IgD-negative memory B cell (primary cell): Measurements from ENCODE around the gene TNFAIP2. TPM values are rescaled to one million over a fixed set of nuclear protein-coding genes. Genes with fewer than 3 reads are reported as not detected.
"Not testable (repeated sequence)": the region's sequence is repeated elsewhere in the genome, so short reads cannot be mapped to it uniquely, and the experiment has no call there.

Source experiments
- H3K27ac Mint-ChIP-seq, 3 donors: one replicate each; pipeline ENCODE4 v1.8.0; 2020 to 2022; ENCODE audit warnings: mild to moderate bottlenecking in 3 of 3, mixed read lengths in 3 of 3, moderate library complexity in 1 of 3
- H3K27me3 Mint-ChIP-seq: one replicate; pipeline ENCODE4 v1.8.0; 2021; ENCODE audit warnings: mixed read lengths
- H3K36me3 Mint-ChIP-seq: one replicate; pipeline ENCODE4 v1.8.0; 2020; ENCODE audit warnings: mild to moderate bottlenecking, mixed read lengths
- H3K4me1 Mint-ChIP-seq, 3 donors: one replicate each; pipeline ENCODE4 v1.8.0; 2020 to 2022; ENCODE audit warnings: mixed read lengths in 3 of 3, mild to moderate bottlenecking in 1 of 3
- H3K4me3 Mint-ChIP-seq, 4 donors: one replicate each; pipeline ENCODE4 v1.8.0; 2020 to 2022; ENCODE audit warnings: mild to moderate bottlenecking in 4 of 4, mixed read lengths in 4 of 4, moderate library complexity in 3 of 4
- H3K9me3 Mint-ChIP-seq, 3 donors: one replicate each; pipeline ENCODE4 v1.8.0; 2020 to 2021; ENCODE audit warnings: mixed read lengths in 3 of 3, mild to moderate bottlenecking in 1 of 3
- polyA plus RNA-seq: library from polyadenylated mRNA; unstranded; fragments of 300-500 nt; fragmentation: Illumina TruSeq; gene quantifications from one replicate; pipeline ENCODE4 v1.2.3, GENCODE V29; 2021

TNFAIP2 gene
- polyA plus RNA-seq, 1 donor from 2014 or later = not detected

DNA sequence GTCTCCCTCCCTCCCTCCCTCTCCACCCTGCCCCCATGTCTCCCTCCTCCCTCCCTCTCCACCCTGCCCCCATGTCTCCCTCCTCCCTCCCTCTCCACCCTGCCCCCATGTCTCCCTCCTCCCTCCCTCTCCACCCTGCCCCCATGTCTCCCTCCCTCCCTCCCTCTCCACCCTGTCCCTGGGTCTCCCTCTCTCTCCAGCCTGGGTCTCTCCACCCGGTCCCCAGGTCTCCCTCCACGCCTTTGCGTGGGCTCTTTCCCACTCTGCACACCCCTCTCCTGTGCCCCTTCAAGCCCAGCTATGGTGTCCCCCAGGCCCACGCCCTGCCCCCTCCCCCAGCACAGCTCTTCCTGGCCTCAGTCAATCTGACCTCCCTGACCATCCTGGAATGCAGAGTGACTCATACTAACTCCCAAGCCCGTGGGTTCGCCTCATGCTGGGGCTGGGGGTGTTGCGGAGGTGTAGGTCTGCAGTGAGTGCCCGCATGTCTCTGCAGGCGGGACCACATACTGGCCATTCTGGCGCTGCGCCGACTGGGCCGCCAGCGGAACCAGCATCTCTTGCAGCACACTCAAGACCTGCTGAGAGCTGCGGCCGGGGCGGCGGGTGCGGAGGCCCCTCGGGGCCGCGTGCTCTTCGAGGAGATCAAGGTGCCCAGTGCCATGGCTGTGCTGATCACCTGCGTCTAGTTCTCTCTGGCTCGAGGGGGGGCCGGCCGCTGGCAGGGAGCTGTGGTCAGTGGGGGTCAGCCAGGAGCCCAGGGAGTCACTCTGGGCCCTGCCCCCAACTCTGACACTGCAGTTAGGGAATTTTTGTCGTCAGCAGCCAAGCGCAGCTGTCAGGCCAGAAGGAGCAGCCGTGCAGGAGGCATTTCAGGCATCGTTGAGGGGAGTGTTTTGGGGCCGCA, 13.5 kb upstream of the TNFAIP2 start:
- H3K36me3 Mint-ChIP-seq = no peaks in the 10 kb centered on the region
- peaks cover 6% of the 10 kb centered on the region for H3K27me3 Mint-ChIP-seq
- no peaks in the 10 kb centered on the region for H3K9me3 Mint-ChIP-seq
- H3K4me3 Mint-ChIP-seq = no peak overlapping the region
- peak overlapping the region in 1 of 3 donors; percentile 53 for H3K27ac Mint-ChIP-seq
- peaks cover 10 to 17% (median 13%) of the 10 kb centered on the region in 3 donors for H3K4me1 Mint-ChIP-seq

DNA sequence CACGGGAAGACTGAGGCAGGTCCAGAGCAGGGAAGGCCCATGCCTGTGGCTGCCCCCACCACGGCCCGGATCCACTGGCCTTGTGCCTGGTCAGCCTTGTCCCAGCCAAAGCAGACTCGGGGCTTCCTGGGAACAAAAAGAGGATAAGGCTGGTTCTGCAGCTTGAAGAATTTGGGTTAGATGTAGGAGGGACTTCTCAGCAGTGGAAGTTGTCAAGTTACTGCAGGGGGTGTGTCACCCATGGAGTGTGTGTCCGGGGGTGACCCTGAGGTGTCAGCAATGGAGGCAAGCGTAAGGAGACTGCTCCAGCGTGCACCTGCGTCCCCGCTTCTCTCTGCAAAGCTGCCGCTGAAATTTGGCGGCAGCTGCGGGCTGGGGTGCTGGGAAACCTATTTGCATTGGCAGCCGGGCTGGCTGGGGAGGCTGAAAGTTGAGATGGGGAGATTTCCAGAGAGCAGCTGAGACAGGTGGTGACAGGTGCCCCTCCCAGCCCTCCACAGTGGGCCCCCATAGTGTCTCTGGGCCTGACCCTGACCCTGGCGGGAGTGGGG, 12.5 kb upstream of the TNFAIP2 start:
- H3K36me3 Mint-ChIP-seq = no peaks in the 10 kb centered on the region
- H3K27me3 Mint-ChIP-seq = peaks cover under 1% of the 10 kb centered on the region
- H3K9me3 Mint-ChIP-seq = no peaks in the 10 kb centered on the region
- H3K27ac Mint-ChIP-seq = peak overlapping the region in 2 of 3 donors; percentile 48 to 81
- H3K4me3 Mint-ChIP-seq = peak overlapping the region in 1 of 4 donors; percentile 87
- peaks cover 10 to 18% (median 12%) of the 10 kb centered on the region in 3 donors for H3K4me1 Mint-ChIP-seq

DNA sequence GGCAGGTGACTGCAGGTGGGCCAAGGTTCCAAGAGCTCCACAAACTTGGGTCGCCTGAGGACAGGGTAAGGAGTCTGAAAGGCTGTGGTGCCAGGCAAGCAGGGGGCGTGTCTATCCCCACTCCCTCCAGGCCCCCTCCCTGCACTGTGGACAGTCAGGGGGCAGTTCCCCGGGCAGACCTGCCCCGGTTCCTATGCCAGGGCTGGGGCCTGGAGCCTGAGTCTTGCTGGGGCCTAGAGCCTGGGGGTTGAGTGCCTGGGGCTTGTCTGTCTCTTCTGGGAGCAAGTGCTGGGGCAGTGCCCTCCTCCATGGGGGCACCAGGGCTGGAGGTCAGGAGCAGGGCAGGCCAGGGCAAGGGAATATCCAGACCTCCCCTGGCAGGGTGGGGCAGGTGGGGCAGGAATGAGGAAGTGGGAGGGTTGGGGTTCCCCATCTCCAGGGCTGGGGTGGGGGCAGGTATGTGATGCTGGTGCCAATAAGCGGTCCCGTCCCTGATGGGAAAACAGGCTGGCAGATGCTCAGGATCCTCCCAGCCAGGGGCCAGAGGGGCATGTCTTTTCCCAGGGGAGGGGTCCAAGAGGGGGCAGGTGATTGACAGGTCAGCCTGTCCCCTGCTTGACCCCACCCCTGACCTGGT, 11.9 kb upstream of the TNFAIP2 start:
- Mint-ChIP-seq H3K9me3 (no peaks in the 10 kb centered on the region), H3K27ac (no peak overlapping the region), H3K4me1 (peaks cover 9 to 18% (median 14%) of the 10 kb centered on the region in 3 donors), H3K36me3 (no peaks in the 10 kb centered on the region), H3K4me3 (peak overlapping the region in 1 of 4 donors; percentile 87), H3K27me3 (no peaks in the 10 kb centered on the region)

DNA sequence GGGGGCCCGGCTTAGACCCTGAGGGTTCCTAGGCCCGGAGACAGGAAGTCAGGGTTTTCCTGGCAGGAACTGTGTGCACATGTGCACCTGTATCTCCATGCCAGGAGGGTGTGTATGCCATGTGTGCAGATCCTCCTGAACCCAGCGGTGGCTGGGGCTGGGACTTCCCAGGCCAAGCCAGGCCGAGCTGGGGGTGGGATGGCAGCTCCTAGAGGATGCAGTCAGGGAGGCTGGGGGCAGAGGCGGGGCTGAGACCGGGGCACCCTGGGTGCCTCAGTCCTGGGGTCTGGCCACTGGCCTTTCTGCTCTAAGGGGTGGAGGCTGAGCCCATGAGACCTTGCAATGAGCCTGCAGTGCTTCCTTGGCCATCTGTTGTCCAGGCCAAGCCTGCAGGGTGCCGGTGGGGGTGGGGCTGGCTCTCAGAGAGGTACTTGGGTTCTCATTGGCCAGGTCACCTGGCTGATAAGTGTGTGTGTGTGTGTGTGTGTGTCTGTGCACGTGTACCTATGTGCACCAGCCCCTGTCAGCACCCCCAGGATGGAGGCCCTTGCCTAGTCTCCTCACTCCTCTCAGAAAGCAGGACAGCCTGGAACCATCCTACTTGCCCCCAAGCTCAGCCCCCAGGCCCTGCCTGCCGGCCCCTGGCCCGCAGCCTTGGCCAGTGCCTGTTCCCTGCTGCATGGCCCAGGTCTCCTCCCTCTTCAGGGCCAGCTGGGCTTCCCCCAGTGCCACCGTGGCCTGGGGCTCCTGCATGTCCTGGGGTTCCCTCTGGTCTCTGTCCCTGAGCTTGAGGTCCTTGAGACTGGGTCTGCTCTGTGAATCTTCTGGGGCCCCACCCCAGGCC, 10.6 kb upstream of the TNFAIP2 start:
- H3K9me3 Mint-ChIP-seq = no peaks in the 10 kb centered on the region
- no peaks in the 10 kb centered on the region for H3K36me3 Mint-ChIP-seq
- H3K27me3 Mint-ChIP-seq = no peaks in the 10 kb centered on the region
- peaks cover 9 to 18% (median 14%) of the 10 kb centered on the region in 3 donors for H3K4me1 Mint-ChIP-seq
- H3K27ac Mint-ChIP-seq = no peak overlapping the region
- H3K4me3 Mint-ChIP-seq = peak overlapping the region in 1 of 4 donors; percentile 22

DNA sequence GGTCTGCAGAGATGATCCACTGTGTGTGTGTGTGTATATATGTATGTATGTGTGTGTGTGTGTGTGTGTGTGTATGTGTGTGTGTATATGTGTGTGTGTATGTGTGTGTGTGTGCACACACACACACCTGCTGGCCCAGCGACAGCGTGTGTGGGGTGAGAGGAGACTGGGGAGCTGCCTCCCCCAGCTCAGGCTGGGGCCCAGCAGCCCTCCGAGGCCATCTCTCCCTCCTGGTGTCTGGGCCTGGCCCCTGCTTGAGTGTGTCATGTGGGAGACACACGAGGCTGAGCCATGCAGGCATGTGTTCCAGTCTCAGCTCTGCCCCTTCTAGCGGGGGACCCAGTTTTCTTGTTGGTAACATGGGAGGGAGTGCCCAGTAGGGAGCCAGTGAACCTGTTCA, 10.0 kb upstream of the TNFAIP2 start:
- no peaks in the 10 kb centered on the region for H3K27me3 Mint-ChIP-seq
- H3K9me3 Mint-ChIP-seq = no peaks in the 10 kb centered on the region
- no peaks in the 10 kb centered on the region for H3K36me3 Mint-ChIP-seq
- H3K4me1 Mint-ChIP-seq = peaks cover 9 to 18% (median 14%) of the 10 kb centered on the region in 3 donors
- peak overlapping the region in 1 of 4 donors; percentile 22 for H3K4me3 Mint-ChIP-seq
- no peak overlapping the region for H3K27ac Mint-ChIP-seq

DNA sequence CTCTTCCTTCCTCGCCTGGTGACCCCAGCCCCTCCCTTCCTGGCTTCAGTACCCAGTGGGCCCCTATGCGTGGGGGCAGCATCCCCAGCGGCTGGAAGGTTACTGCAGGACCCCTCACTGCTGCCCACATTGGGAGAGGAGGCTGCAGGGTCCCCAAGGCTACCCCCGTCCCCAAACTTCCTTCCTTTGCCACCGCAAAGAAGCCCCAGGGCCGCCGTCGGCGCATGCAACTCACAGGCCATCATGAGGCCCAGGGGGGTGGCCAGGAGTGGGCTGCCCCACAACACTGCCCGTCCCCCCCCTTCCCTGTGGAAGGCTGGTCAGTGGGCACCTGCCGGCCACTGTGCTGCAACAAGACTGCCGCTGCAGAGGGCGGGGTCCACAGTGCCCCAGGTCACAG, 9.5 kb upstream of the TNFAIP2 start:
- Mint-ChIP-seq H3K4me3 (no peak overlapping the region), H3K9me3 (no peaks in the 10 kb centered on the region), H3K27me3 (no peaks in the 10 kb centered on the region), H3K27ac (peak overlapping the region in 1 of 3 donors; percentile 59), H3K36me3 (no peaks in the 10 kb centered on the region), H3K4me1 (peaks cover 9 to 18% (median 14%) of the 10 kb centered on the region in 3 donors)

- not testable (repeated sequence) for H3K27ac Mint-ChIP-seq, H3K9me3 Mint-ChIP-seq, H3K36me3 Mint-ChIP-seq, H3K27me3 Mint-ChIP-seq
- Mint-ChIP-seq H3K4me1 (peaks cover 9 to 18% (median 14%) of the 10 kb centered on the region in 3 donors), H3K4me3 (peak overlapping the region; percentile 8 to 78 (median 74))
Measured at GRCh38 chr14:103115086-103115679, 8.1 kb upstream of the TNFAIP2 start.

DNA sequence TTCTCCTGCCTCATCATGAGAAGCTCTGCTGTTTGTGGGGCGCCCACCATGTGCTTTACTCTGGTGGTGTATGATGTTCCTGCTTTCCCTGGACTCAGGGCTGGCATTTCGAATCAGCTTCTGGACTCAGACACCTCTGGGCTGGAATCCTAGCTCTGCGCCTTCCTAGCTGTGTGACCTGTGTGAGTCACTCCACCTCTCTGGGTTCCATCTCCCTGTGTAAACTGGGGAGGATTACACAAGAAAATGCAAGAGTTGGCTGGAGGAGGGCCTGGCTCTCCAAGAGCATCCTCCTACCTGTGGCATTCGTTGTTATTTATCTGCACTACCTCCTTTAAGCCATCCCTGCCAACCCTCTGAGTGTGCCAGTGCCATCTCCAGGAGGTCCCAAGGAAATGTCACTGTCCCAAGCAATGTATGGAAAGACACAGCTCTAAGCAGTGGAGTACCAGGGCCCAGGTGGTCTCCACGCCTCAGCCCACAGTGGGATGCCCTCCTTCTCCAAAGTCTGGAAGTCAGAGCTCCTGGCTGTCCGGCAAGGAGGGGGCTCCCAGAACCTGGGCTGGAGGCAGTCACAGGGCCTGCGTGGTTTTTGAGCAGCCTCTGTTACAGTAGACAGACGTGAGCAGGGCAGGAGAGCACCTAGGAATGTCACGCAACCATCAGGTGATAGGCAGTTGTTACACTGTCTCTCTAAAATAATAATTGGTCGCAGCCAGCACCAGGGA, 7.3 kb upstream of the TNFAIP2 start:
- Mint-ChIP-seq H3K4me1 (peaks cover 7 to 16% (median 15%) of the 10 kb centered on the region in 3 donors), H3K27me3 (peaks cover 2% of the 10 kb centered on the region), H3K9me3 (no peaks in the 10 kb centered on the region), H3K4me3 (peak overlapping the region in 2 of 4 donors; percentile 12 to 40), H3K27ac (peak overlapping the region in 1 of 3 donors; percentile 72), H3K36me3 (peaks cover 2% of the 10 kb centered on the region)

GRCh38 chr14:103116636-103117035, 6.6 kb upstream of the TNFAIP2 start:
- Mint-ChIP-seq H3K4me1 (peaks cover 4 to 15% (median 15%) of the 10 kb centered on the region in 3 donors), H3K27me3 (peaks cover 4% of the 10 kb centered on the region), H3K36me3 (peaks cover 2% of the 10 kb centered on the region), H3K27ac (no peak overlapping the region), H3K4me3 (peak overlapping the region in 1 of 4 donors; percentile 45), H3K9me3 (no peaks in the 10 kb centered on the region)

GRCh38 chr14:103117499-103117898, 5.8 kb upstream of the TNFAIP2 start:
- not testable (repeated sequence) for H3K36me3 Mint-ChIP-seq, H3K27ac Mint-ChIP-seq, H3K4me3 Mint-ChIP-seq, H3K27me3 Mint-ChIP-seq, H3K9me3 Mint-ChIP-seq
- peaks cover 7 to 15% (median 13%) of the 10 kb centered on the region in 3 donors for H3K4me1 Mint-ChIP-seq

GRCh38 chr14:103118018-103118662, 5.1 kb upstream of the TNFAIP2 start:
- no peak overlapping the region for H3K4me3 Mint-ChIP-seq
- H3K4me1 Mint-ChIP-seq = peaks cover 7 to 15% (median 13%) of the 10 kb centered on the region in 3 donors
- no peaks in the 10 kb centered on the region for H3K9me3 Mint-ChIP-seq
- peaks cover 11% of the 10 kb centered on the region for H3K27me3 Mint-ChIP-seq
- H3K36me3 Mint-ChIP-seq = peaks cover 2% of the 10 kb centered on the region
- H3K27ac Mint-ChIP-seq = no peak overlapping the region

DNA sequence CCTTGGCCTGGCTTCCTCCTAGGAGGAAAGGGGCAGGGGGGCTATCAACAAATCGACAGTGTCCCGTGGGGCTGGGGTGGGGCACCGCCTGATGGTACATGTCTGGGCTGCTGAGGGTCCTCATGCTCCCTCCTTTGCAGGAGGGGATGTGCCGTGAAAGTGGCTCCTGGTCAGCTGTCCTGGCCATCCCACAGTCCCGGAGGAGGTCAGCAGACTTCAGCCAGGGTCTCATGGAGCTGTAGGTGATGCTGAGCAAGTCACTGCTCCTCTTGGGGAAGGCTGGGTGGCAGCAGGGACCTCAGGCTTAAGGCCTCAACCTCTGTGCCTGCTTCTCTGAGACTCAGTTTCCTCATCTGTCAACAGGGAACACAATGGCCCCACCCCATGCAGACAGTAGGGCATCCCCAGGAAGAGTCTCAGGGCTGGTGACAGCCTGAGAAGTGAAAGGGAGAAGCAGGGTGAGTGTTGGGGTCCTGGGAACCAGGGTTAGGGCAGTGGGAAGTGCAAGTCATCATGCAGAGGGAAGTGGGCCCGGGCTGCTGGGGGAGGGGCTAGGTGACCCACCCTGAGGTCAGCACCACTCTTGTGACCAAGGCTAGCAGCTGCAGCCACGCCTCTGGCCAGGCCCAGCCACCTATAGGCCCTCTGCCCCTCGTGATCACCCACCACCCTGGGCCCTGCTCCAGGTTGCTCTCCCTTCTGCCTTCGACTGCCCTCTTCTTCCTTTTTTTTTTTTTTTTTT, 4.4 kb upstream of the TNFAIP2 start:
- H3K36me3 Mint-ChIP-seq = peaks cover 2% of the 10 kb centered on the region
- H3K4me1 Mint-ChIP-seq = peaks cover 7 to 15% (median 13%) of the 10 kb centered on the region in 3 donors
- no peak overlapping the region for H3K4me3 Mint-ChIP-seq
- no peak overlapping the region for H3K27ac Mint-ChIP-seq
- no peaks in the 10 kb centered on the region for H3K9me3 Mint-ChIP-seq
- peaks cover 11% of the 10 kb centered on the region for H3K27me3 Mint-ChIP-seq

- Mint-ChIP-seq H3K4me1 (peaks cover 7 to 15% (median 10%) of the 10 kb centered on the region in 3 donors), H3K27me3 (peaks cover 16% of the 10 kb centered on the region)
- H3K4me3 Mint-ChIP-seq, H3K9me3 Mint-ChIP-seq, H3K36me3 Mint-ChIP-seq, H3K27ac Mint-ChIP-seq: not testable (repeated sequence)
Measured at GRCh38 chr14:103119527-103119926, 3.7 kb upstream of the TNFAIP2 start.
